ENCODE measurements around the gene PPM1L. TPM values are rescaled to one million over a fixed set of nuclear protein-coding genes. Genes with fewer than 3 reads are reported as not detected.

Gene PPM1L
- total and polyA plus RNA-seq, 2 of the 13 experiments (the other 11 are each of a cell fraction or from before 2014, with no cell fraction given), result 0.22 to 1.4 TPM

DNA sequence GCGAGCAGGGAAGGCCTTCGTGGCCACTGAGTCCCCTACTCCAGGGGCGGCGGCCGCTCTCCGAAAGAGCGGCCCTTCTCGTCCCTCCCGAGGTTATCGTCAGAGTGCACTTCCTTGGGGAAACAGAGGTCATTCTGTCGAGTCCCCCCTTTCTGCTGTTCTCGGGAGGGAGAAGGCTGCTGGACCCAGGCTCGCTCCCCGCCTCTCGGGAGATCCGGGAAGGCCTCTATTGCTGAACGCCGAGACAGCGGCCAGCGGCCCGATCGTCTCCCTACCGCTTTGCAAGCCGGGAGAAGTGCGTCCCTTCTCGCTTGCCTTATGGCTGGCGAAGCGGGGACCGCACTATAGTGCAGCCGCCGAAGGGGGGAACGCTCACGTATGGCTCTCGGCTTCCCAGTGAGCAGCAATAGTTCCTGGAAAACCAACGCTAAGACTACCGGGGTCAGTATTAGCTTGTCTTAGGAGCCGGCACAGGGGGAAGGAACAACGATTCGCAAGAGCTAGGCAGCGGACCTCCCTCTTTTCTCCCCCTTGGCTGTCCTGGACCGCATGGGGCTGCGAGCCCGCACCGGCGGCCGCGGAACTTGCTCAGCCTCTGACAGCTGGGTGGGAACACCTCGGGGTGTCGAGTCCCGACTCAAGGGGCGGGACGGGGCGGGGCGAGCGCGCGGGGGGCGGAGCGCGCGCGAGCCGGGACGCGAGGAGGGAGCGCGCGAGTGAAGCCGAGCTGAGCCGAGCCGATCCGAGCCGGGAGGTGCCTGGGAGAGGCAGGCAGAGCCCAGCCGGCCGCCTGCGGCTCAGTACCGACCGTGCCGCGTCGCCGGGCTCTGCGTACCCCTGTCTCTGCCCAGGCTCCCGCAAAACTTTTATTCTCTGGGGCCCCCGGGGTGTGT is 930 bp upstream of the PPM1L start (continued):
- TF ChIP-seq MIXL1 (CRISPR knock-in tag; IDR thresholded peaks at IDR 0.05) (no peak), KAT7 (CRISPR knock-in tag; IDR thresholded peaks at IDR 0.05; ENCODE audit: borderline replicate concordance) (no peak), ZNF329 (CRISPR knock-in tag; IDR thresholded peaks at IDR 0.05; ENCODE audit: low read depth) (no peak), ZNF232 (CRISPR knock-in tag; IDR thresholded peaks at IDR 0.05; ENCODE audit: borderline replicate concordance) (no peak), ATM (IDR thresholded peaks at IDR 0.05; ENCODE audit: borderline replicate concordance) (no peak), ZNF607 (CRISPR knock-in tag; IDR thresholded peaks at IDR 0.05; ENCODE audit: borderline replicate concordance) (no peak), ZNF720 (CRISPR knock-in tag; IDR thresholded peaks at IDR 0.05) (no peak), CEBPB (IDR thresholded peaks at IDR 0.05; ENCODE audit: borderline replicate concordance, low read depth, low read length) (no peak), PCBP1 (IDR thresholded peaks at IDR 0.05; ENCODE audit: borderline replicate concordance, low read depth, low read length) (0 out of 2 replicates have a peak, but pooled peaks have one; percentile 13), HNRNPLL (IDR thresholded peaks at IDR 0.05; ENCODE audit: low read depth, low read length, poor library complexity, severe bottlenecking) (peak; percentile 79), FOXA3 (CRISPR knock-in tag; IDR thresholded peaks at IDR 0.05) (no peak), ZNF510 (CRISPR knock-in tag; IDR thresholded peaks at IDR 0.05; ENCODE audit: low read depth) (0 out of 2 replicates have a peak, but pooled peaks have one; percentile 78), ZNF577 (CRISPR knock-in tag; IDR thresholded peaks at IDR 0.05; ENCODE audit: borderline replicate concordance, low read depth) (0 out of 2 replicates have a peak, but pooled peaks have one; percentile 43), ZMYM2 (CRISPR knock-in tag; IDR thresholded peaks at IDR 0.05) (no peak), HNF4G (IDR thresholded peaks at IDR 0.05; ENCODE audit: borderline replicate concordance, low read depth, low read length) (no peak), HNF4G (CRISPR knock-in tag; IDR thresholded peaks at IDR 0.05; ENCODE audit: borderline replicate concordance, low read depth) (no peak), U2AF1 (optimal IDR thresholded peaks at IDR 0.05; ENCODE audit: low read depth, low read length) (no peak), ZNF20 (CRISPR knock-in tag; IDR thresholded peaks at IDR 0.05) (no peak)
- TF ChIP-seq, protein P1, sequence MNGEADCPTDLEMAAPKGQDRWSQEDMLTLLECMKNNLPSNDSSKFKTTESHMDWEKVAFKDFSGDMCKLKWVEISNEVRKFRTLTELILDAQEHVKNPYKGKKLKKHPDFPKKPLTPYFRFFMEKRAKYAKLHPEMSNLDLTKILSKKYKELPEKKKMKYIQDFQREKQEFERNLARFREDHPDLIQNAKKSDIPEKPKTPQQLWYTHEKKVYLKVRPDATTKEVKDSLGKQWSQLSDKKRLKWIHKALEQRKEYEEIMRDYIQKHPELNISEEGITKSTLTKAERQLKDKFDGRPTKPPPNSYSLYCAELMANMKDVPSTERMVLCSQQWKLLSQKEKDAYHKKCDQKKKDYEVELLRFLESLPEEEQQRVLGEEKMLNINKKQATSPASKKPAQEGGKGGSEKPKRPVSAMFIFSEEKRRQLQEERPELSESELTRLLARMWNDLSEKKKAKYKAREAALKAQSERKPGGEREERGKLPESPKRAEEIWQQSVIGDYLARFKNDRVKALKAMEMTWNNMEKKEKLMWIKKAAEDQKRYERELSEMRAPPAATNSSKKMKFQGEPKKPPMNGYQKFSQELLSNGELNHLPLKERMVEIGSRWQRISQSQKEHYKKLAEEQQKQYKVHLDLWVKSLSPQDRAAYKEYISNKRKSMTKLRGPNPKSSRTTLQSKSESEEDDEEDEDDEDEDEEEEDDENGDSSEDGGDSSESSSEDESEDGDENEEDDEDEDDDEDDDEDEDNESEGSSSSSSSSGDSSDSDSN (CRISPR knock-in tag; IDR thresholded peaks at IDR 0.05), result 0 out of 2 replicates have a peak, but pooled peaks have one; percentile 48
- TF ChIP-seq, protein P2, sequence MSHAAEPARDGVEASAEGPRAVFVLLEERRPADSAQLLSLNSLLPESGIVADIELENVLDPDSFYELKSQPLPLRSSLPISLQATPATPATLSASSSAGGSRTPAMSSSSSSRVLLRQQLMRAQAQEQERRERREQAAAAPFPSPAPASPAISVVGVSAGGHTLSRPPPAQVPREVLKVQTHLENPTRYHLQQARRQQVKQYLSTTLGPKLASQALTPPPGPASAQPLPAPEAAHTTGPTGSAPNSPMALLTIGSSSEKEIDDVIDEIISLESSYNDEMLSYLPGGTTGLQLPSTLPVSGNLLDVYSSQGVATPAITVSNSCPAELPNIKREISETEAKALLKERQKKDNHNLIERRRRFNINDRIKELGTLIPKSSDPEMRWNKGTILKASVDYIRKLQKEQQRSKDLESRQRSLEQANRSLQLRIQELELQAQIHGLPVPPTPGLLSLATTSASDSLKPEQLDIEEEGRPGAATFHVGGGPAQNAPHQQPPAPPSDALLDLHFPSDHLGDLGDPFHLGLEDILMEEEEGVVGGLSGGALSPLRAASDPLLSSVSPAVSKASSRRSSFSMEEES (CRISPR knock-in tag; IDR thresholded peaks at IDR 0.05), result no peak
- TF ChIP-seq, protein P3, sequence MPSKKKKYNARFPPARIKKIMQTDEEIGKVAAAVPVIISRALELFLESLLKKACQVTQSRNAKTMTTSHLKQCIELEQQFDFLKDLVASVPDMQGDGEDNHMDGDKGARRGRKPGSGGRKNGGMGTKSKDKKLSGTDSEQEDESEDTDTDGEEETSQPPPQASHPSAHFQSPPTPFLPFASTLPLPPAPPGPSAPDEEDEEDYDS (CRISPR knock-in tag; IDR thresholded peaks at IDR 0.05), result no peak
- TF ChIP-seq, protein P4, sequence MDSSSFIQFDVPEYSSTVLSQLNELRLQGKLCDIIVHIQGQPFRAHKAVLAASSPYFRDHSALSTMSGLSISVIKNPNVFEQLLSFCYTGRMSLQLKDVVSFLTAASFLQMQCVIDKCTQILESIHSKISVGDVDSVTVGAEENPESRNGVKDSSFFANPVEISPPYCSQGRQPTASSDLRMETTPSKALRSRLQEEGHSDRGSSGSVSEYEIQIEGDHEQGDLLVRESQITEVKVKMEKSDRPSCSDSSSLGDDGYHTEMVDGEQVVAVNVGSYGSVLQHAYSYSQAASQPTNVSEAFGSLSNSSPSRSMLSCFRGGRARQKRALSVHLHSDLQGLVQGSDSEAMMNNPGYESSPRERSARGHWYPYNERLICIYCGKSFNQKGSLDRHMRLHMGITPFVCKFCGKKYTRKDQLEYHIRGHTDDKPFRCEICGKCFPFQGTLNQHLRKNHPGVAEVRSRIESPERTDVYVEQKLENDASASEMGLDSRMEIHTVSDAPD (CRISPR knock-in tag; IDR thresholded peaks at IDR 0.05), result no peak
- TF ChIP-seq, protein P5, sequence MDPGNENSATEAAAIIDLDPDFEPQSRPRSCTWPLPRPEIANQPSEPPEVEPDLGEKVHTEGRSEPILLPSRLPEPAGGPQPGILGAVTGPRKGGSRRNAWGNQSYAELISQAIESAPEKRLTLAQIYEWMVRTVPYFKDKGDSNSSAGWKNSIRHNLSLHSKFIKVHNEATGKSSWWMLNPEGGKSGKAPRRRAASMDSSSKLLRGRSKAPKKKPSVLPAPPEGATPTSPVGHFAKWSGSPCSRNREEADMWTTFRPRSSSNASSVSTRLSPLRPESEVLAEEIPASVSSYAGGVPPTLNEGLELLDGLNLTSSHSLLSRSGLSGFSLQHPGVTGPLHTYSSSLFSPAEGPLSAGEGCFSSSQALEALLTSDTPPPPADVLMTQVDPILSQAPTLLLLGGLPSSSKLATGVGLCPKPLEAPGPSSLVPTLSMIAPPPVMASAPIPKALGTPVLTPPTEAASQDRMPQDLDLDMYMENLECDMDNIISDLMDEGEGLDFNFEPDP (CRISPR knock-in tag; conservative IDR thresholded peaks at IDR 0.05), result no peak

Data from HepG2 (cell line).